HG03039 (cell line): Measurements from ENCODE around the gene GIT1.

ENCODE experiments used
- ATAC-seq: cut with Tn5 transposase; IDR thresholded peaks from one replicate; pipeline ENCODE4 v1.9.1; 2021; ENCODE audit warnings: mild to moderate bottlenecking, moderate library complexity; ENCODE audit not compliant: unreplicated experiment

The GIT1 gene, protein sequence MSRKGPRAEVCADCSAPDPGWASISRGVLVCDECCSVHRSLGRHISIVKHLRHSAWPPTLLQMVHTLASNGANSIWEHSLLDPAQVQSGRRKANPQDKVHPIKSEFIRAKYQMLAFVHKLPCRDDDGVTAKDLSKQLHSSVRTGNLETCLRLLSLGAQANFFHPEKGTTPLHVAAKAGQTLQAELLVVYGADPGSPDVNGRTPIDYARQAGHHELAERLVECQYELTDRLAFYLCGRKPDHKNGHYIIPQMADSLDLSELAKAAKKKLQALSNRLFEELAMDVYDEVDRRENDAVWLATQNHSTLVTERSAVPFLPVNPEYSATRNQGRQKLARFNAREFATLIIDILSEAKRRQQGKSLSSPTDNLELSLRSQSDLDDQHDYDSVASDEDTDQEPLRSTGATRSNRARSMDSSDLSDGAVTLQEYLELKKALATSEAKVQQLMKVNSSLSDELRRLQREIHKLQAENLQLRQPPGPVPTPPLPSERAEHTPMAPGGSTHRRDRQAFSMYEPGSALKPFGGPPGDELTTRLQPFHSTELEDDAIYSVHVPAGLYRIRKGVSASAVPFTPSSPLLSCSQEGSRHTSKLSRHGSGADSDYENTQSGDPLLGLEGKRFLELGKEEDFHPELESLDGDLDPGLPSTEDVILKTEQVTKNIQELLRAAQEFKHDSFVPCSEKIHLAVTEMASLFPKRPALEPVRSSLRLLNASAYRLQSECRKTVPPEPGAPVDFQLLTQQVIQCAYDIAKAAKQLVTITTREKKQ

DNA sequence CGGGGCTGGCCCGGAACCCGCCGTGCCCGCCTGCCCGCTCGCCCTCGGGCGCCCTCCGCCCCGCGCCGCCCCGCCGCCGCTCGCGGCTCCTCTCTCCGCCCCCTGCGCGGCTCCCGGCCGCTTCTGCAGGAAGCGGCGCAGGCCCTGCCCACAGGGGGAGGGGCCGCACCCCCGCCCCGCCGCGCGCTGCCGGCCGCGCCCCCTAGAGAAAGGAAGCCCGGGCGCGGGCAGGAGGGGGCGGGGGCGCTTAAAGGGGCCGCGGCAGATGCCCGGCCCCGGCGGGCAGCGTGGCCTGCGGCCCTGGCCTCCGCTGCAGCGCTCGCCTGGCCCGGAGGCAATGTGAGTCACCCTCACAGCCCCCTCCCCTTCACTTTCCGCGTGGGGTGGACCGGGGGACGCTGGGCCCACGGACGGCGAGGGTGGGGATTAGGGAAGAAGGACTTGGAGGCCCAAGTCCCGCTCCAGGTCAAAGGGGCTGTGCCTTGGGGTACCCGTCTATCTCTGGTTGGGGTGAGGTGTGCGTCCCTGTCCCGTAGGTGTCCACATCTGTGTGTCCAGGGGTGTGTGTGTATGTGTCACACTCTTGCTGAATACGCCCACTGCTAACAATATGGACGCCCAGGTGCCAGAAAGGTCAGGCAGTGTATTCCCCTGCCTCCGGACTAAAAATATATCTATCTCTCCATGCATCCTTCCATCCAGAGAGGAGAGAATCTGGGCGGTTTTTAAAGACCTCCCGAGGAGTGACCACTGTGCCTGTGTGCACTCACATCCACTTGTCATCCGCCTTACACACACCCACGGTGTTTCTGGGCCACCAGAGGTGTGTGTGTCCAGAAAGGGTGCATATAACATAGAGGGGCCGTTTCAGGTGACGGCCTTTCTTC lies at the start of gene GIT1:
GIT1 (minus strand) TSS at position 125 of the 887 bp plus-strand sequence. CDS start 270 bp downstream, outside the sequence.
- ATAC-seq = peak; percentile 66

DNA sequence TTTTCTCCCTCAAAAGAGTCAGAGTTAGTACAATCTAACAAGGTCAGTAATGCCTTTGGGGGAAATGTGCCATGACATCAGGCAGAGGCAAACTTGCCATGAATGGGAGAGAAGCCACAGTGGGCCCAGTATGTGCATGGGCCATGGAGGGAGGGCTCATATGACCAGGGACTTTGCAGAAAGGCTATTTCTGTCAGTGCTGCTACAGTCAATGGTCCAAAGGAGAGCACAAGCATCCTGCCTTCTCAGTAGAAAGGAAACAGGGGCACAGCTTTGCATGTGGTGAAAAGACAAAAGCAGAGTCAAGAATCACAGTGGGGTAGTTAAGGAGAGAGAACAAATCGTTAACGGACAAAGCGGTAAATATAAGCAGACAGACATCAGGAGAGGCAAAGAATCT lies 44.4 kb upstream of the GIT1 start:
- ATAC-seq = no peak

DNA sequence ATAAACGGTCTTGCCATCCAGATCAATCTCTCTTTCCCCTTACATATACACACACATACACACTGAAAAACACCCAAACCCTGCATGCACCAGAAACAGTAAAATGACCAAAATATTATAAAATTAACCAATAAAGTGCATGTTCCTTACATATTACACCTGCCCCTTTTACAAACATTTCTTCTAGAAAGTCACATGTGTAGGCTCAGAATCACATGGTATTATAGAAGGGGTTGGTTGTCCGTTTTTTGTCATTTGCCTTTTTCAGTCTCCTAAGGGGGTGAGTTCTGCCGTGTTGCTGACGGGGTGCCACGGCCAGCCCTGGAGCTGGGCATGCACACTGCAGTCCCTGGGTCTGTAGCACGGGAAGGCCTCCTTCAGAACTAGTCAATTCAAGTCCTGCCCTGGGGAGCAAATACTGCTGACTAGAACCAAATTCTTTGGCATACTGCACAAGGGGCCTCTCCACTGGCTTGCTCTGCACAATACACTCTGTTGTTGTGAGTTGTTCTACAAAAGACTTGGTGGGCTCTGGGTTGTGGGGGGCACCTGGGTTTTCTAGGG lies 41.3 kb upstream of the GIT1 start:
- ATAC-seq = no peak

DNA sequence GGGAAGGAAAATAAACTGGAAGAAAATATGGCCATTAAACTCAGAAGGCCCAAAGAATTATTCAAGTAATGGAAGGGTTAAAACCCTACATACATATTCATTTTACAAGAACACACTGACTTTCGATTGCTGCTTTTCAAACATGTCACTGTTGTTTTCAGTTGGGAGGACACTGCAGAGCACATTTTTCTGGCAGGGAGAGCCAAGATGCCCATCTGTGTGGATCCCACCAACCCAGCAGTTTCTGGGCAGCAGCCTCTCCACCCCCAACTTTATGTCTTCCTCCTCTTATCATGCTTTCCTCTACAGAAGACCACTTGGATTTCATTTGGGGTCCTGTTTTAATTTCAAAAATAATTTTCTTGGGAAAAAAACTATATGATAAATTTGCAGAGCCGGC lies 40.4 kb upstream of the GIT1 start:
- ATAC-seq = no peak

DNA sequence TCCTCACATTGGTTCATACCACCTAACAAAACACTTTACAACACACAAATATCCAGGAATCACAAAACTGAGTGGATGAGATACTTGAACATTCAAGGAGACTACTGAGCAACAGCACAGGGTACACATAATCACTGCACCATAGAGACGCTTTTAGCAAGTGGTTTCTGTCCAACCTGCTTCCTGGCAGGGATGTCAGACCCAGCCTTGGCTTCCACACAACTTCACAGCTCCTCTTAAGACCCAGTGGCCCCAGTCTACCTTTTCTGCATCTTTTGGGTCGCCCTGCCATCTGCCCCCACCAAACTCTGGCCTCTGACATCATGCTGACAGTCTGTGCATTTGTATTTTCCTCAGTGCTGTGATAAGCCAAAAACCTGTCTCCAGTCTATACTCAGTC lies 39.2 kb upstream of the GIT1 start:
- ATAC-seq = no peak

DNA sequence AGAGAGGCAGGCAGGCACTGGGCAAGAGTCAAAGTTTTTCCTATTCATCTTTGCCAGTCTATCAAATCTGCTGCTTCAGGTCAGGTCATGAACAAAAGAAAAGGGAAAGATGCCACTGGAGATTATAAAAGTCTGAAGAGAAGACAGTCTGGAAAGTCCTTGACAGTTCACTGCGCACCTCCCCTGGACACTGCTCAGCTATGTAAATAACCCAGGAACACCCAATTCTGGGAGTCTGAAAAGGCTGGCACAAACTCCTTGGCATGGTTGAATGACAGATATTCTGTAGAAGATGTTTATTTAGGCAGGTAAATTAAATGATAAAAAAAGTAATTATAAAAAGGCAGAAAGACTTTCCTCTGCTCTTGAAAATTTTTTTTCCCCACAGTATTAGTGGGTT lies 38.5 kb upstream of the GIT1 start:
- no peak for ATAC-seq

DNA sequence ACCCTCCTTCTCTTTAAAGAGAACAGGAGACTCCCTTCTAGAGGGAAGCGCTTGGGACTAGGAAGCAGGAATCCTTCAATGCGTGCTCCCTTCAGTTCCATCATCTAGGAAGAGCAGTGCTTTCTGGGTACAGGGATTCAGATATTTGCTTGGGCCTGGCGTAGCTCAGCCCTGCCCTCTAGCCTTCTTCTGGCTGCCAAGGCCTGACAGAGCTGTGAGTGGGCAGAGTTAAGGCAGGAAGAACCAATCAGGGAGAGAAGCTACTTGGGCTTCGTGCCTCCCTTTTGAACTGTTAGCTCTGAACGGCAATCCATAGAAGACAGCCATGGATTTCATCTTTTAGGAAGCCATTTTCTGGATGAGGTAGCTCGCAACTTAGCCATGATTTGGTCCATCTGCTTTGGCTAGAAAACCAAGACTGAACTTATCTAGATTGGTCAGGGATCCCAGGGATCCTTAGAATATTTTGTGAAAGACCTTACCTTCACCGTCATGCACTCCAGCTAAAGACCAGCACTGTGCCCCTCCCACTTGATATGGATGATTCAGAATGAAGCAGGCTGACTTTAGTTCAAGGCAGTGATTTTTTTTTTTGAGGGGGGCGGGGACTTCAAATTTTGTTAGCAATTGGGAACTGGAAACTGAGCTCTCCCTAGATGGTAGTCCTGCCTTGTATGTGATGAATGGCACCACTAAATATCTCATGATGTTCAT lies 35.7 kb upstream of the GIT1 start:
- no peak for ATAC-seq

DNA sequence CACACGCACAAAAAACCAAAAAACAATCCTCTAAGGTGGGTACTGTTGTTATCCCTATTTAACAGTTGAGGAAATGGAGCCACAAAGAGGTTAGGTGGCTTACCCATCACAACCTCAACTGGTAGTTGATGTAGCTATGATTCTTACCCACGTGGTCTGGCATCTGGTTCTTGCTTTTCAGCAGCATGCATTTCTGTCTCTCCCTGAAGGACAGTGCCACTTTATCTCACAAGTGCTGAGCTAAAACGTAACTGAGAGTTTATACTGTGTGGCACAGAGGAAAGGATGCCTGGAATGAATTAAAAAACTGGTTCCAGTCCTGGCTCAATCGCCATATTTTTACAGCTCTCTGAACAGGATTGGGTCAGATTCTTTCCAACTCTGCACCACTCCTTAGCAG lies 35.1 kb upstream of the GIT1 start:
- ATAC-seq = no peak

DNA sequence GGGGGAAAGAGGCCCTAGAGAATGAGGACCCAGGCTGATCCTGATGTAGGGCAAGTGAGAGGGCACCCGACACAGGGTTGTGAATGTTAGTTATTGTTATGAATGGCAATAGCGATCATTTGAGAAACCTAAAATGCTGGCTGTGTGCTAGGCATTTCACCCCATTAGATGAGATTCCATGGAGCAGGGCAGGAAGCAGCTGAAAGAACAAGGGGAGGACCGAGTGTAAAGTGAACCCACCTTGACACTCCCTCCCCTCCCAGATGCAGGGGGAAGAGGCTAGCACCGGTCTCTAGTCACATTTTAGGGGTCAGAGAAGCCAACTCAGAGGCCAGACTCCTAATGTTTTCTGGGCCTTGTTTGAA lies 33.8 kb upstream of the GIT1 start:
- no peak for ATAC-seq

DNA sequence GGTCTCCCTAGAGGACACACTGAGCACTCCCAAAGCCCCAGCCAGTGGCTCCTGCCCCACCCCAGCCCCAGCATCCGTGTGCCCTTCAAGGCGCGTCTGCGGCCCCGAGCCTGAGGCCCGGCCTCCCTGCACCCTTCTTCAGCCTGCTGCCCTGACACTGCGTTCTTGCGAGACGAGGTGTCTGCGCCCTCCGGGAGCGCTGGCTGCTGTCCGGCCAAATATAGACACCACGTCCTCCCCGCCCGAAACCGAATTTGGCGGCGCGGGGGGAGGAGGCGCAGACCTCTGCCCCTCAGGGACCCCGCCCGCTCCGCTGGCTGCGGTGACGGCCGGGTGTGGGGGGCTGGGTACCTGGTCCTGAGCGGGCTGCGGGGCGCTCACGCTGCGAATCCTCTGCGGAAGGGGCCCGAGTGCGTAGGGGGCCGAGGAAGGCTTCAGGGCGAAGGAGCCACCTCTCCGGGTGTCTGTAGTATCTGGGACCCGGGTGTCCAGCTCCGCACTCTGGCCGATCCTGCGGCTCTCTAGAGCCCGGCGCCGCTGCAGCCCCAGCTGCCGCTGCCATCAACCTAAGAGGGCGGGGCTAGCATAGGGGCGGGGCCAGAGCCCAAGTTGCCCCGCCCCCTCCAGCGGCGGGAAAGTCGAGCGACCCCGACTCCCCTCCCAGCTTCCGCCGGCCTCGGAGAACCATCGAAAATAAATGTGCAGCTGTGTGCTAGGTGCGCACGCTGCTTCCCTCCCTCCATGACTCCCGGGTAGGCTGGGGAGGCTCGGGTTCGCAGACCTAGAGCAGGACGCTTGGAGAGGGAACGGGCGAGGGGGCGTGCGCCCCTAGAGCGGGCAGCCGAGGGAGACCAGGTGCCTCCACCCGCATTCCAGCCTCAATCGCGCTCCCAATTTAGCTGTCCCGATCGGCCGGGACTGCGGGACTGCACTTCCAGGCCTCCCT lies 33.2 kb upstream of the GIT1 start, which contains the start of gene CORO6:
CORO6 (minus strand) TSS at position 576 of the 946 bp plus-strand sequence. CDS start 1,491 bp downstream, outside the sequence.
- no peak for ATAC-seq

DNA sequence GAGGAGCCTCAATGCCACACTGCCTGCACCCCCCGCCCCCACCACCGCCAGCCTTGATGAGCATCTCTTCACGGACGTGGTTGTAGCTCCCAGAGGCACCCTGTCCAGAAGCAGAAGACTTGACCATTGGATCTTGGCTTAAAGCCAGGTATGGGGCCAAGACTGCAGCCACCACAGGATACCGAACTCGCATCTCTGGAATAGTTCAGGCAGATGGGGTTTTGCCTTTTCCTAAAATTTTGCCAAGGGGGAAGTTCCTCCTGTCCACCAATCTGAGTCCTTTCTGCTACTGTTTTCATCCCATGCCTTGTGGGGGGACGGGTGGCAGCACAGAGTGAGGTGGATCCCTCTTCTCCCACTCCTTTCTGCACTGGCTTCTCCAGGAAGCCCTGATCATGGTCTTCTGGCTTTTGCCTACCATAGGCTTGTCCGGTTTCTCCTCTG lies 32.3 kb upstream of the GIT1 start:
- ATAC-seq = no peak

DNA sequence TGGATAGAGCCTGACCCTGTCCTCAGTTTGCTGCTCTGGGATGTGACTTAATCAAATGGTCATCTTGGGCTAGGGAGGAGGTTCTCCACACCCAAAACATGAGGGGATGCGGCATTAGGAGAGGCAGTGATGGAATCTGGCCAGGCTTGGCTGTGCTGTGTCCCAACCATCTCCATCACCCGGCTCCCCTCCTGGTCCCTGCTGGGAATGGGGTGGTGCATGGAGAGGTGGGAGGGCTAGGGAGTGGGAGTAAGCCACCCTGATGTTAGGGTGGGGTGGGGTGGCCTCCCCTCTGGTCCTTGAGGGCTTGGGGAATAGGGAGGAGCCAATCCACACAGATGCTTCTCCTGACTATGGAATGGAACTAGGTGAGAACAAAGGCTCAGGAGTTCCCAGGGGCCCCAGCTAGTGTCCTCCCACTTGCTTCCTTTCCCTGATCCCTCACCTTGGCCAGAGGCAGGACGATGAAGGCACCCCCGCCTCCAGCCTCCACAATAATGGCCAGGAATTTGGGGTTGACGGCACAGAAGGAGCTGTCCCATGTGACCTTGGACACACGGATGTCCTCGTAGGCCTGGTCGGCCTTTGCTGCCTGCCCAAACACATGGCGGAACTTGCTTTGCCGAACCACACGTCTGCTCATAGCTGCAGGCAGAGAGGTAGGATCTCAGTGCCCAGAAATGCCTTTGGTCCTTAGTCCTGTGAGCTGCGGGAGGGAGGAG lies 31.5 kb upstream of the GIT1 start:
- ATAC-seq = no peak

DNA sequence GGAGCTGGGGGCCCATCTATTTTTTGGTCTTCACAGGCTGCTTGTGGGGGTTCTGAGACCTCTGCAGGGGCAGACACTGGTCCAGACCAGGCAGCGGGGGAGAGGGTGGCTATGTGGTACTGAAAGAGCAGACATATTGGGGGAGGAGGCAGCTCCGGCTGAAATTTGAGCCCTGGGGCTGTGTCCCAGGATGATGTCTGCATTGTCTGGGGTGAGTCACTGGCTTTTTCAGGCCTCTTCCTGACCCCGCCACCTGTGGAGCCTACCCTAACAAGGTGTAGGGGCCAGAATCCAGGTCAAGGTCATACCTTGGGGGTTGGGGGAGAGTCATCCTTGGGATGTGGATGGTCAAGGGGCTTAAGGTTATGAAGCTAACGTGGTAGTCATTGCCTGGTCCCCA lies 30.8 kb upstream of the GIT1 start:
- ATAC-seq = no peak

DNA sequence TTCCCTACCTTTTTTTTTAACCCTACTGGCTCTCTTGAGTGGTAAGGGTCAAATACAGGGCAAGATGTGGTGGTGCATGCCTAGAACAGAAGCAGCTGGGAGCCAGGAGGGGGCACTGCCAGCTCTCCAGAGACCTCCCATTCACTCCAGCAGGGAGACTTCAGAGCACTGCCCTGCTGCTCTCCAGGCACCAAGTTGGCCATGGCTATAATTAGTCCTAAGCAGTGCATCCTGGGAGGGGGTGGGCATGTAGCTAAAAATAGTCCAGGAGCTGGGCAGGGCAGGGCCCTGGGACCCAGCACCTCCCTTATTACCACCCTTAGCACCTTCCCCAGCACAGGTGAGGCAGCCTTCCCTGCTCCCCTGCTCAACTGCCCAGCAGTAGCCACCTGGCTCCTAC lies 29.8 kb upstream of the GIT1 start:
- no peak for ATAC-seq

DNA sequence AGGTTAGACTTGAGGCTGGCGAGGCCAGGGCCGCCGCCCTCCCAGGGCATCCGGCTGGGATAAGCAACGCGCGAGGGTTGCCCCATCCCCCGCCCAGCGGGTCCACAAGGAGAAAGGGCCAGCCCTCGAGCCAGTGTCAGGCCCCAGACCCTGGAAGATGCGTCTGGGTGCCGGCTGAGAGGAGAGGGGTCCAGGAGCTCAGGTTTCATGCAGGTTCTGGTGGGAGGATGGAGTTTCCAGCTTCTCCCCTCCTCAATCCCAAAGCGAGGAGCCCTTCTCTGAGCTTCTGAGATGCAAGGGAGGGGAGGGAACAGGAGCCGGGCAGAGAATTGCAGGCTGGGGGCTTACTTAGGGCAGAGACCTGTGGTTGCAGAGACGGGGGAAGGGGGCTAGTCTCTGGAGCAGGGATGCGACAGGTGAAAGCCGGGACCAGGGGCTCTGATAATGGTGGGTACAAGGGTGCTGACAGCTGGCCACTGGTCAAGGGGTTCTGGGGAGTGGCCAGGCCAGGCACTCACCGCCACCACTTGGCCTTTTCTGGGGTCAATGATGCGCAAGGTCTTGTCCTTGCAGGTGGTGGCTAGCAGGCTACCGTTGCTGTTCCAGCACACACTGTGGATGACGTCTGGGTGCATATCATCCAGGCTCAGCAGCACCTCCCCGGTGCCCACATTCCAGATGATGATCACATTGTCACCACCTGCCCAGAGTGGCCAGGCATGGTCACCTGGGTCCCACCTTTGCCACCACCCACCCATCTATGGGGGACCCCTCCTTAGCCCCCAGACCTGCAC lies 29.0 kb upstream of the GIT1 start:
- no peak for ATAC-seq

DNA sequence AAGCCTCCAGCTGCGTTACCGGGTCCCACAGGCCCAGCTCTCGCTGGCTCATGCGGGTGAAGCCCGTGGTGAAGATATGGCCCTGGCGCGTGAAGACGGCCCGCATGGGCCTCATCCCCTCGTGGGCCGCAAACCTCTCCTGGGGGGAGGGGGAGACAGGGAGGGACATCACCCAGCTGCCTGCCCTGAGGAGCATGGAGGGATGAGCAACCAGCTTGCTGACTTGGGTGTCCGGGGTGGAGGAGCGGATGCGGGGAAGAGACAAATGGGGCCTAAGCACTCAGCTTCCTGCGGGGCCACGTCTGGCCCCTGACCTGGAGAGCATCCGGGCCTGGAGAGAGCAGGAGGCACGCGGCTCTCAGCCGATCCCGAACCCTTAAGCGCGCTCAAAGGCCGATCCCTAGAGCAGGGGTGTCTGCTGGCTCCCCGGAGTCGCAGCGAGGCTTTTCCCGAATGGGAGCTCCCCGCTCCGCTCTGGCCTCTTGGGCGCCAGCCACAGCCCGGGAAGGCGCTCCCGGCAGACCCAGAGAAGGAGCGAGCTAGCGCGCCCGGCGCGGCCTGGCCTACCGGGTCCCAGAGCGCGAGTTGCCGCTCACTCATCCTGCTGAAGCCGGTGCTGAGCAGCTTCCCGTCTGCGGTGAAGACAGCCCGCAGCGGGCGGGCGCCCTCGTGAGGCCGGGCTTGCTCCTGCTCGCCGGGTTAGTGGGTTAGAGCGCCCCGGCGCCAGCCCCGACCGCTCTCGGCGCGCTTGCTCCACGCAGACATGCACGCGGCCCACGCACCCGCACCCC lies 28.2 kb upstream of the GIT1 start:
- ATAC-seq = no peak

DNA sequence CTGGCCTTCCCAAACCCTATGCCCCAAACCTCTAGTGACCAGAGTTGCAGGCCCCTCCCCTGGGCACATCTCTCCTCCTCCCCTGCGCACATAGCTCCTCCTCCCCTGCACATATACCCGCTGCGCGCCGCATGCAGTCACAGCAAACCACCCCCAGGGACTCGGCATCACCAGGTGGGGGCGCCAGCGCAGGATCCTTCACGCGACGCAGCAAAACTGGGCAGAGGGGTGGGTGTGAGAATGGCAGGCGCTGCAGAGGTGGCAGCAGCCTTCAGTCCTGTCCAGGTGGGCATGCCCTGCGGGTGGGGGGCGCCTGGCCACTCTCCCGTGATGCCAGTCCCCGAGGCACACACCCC lies 27.7 kb upstream of the GIT1 start:
- ATAC-seq = no peak
